Omental fat pad (tissue), 4 donors: ENCODE results near the gene MUCL3. TPM values are rescaled to one million over a fixed set of nuclear protein-coding genes. Genes with fewer than 3 reads are reported as not detected.

Source experiments
- ATAC-seq: fragments of 150-250 bp; one replicate; pipeline ENCODE4 v1.9.1; 2016; ENCODE audit warnings: mild to moderate bottlenecking, moderate library complexity; ENCODE audit not compliant: low FRiP score
- DNase-seq: peaks from one replicate; pipeline ENCODE4 v3.0.0-alpha.2; 2019; ENCODE audit warnings: low spot score
- CTCF ChIP-seq, 3 donors: fragments of 450-650 bp; IDR thresholded peaks; one replicate each; pipeline ENCODE4 v1.5.1; 2016 to 2017; ENCODE audit warnings: antibody characterized with exemption in 3 of 3, mild to moderate bottlenecking in 3 of 3, moderate library complexity in 2 of 3
- total RNA-seq, 4 donors: library from RNA; depleted of rRNA; stranded (reverse); fragments of >200 nt; gene quantifications; one replicate each; pipeline ENCODE4 v1.1.0, GENCODE V29; 2016

MUCL3 gene
- total RNA-seq, 4 donors from 2014 or later, result 0.19 TPM; not detected in 3

GRCh38 chr6:30912746-30913520, 27.8 kb upstream of the MUCL3 start:
- no peak for DNase-seq
- ATAC-seq, result no peak
- no peak for TF ChIP-seq CTCF (IDR thresholded peaks at IDR 0.05)

GRCh38 chr6:30913721-30914075, 27.1 kb upstream of the MUCL3 start:
- no peak for TF ChIP-seq CTCF (IDR thresholded peaks at IDR 0.05)
- ATAC-seq (no peak), DNase-seq (no peak)

GRCh38 chr6:30914076-30914853, 26.5 kb upstream of the MUCL3 start, which contains the start of gene VARS2:
Gene VARS2 (plus strand): TSS chr6:30914238. CDS start chr6:30914837, 599 bp downstream.
- ATAC-seq (peak; percentile 95), DNase-seq (peak; percentile 58)
- TF ChIP-seq CTCF (IDR thresholded peaks at IDR 0.05), result no peak

- DNase-seq, result no peak
- TF ChIP-seq CTCF (IDR thresholded peaks at IDR 0.05), result no peak
- no peak for ATAC-seq
These were observed 25.8 kb upstream of the MUCL3 start for GRCh38 chr6:30914854-30915590.

GRCh38 chr6:30915591-30915946, 25.2 kb upstream of the MUCL3 start:
- TF ChIP-seq CTCF (IDR thresholded peaks at IDR 0.05), result peak in 1 of 3 donors; percentile 10
- no peak for ATAC-seq
- no peak for DNase-seq

GRCh38 chr6:30917041-30917440, 23.7 kb upstream of the MUCL3 start:
- no peak for ATAC-seq
- no peak for TF ChIP-seq CTCF (IDR thresholded peaks at IDR 0.05)
- DNase-seq, result no peak
